ENCODE results near the gene PFDN1. TPM values are rescaled to one million over a fixed set of nuclear protein-coding genes. Genes with fewer than 3 reads are reported as not detected.

PFDN1 gene
- total and polyA plus RNA-seq, 2 experiments from 2014 or later: 119 to 256 TPM

- Histone ChIP-seq H3F3A (replicated peaks; ENCODE audit: low read depth) (no peaks in the 10 kb centered on the region), H3K4me3 (no peak overlapping the region), H4K20me1 (replicated peaks; ENCODE audit: insufficient read depth) (no peaks in the 10 kb centered on the region; the same call in 1 of the 2 replicates), H3K9me2 (ENCODE audit: insufficient read depth) (no peaks in the 10 kb centered on the region), H3K79me2 (replicated peaks; ENCODE audit: insufficient read depth) (no peaks in the 10 kb centered on the region), H2AFZ (no peak overlapping the region), H3K27me3 (ENCODE audit: insufficient read depth) (no peaks in the 10 kb centered on the region), H3K27ac (ENCODE audit: low read depth) (no peak overlapping the region), H3K36me3 (ENCODE audit: insufficient read depth) (no peaks in the 10 kb centered on the region), H3K4me2 (no peak overlapping the region), H3K4me1 (ENCODE audit: insufficient read depth) (no peaks in the 10 kb centered on the region)
- no peaks in the 10 kb centered on the region for H3K36me3 Mint-ChIP-seq (ENCODE audit: low read depth)
- H3K9me3 Mint-ChIP-seq: no peaks in the 10 kb centered on the region
- H3K4me3 Mint-ChIP-seq: no peak overlapping the region
- H3K27ac Mint-ChIP-seq: no peak overlapping the region
- no peak for DNase-seq (ENCODE audit: low spot score)
- no peak for ATAC-seq
- peaks cover 2% of the 10 kb centered on the region for H3K27me3 Mint-ChIP-seq (ENCODE audit: insufficient read depth, low read depth, poor library complexity)
- peaks cover 7% of the 10 kb centered on the region; the same call in 2 of the 3 replicates for H3K4me1 Mint-ChIP-seq
- no peak for TF ChIP-seq NANOG (IDR thresholded peaks at IDR 0.05; ENCODE audit: borderline replicate concordance)
- no peak for TF ChIP-seq REST (IDR thresholded peaks at IDR 0.05; ENCODE audit: unreplicated experiment)
- TF ChIP-seq JUNB (IDR thresholded peaks at IDR 0.05; ENCODE audit: unreplicated experiment): no peak
- TF ChIP-seq, protein P1, sequence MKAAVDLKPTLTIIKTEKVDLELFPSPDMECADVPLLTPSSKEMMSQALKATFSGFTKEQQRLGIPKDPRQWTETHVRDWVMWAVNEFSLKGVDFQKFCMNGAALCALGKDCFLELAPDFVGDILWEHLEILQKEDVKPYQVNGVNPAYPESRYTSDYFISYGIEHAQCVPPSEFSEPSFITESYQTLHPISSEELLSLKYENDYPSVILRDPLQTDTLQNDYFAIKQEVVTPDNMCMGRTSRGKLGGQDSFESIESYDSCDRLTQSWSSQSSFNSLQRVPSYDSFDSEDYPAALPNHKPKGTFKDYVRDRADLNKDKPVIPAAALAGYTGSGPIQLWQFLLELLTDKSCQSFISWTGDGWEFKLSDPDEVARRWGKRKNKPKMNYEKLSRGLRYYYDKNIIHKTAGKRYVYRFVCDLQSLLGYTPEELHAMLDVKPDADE (IDR thresholded peaks at IDR 0.05): no peak
- TF ChIP-seq ZNF331 (CRISPR knock-in tag; IDR thresholded peaks at IDR 0.05; ENCODE audit: low read depth): no peak
Observed at GRCh38 chr5:140221697-140222223, 81.1 kb downstream of the PFDN1 start.

GRCh38 chr5:140220698-140221064 is 82.2 kb downstream of the PFDN1 start:
- DNase-seq (ENCODE audit: low spot score) (no peak), ATAC-seq (no peak)
- no peak overlapping the region for H3K4me3 ChIP-seq
- H4K20me1 ChIP-seq (replicated peaks; ENCODE audit: insufficient read depth): no peaks in the 10 kb centered on the region
- no peaks in the 10 kb centered on the region for H3K36me3 ChIP-seq (ENCODE audit: insufficient read depth)
- no peaks in the 10 kb centered on the region for H3F3A ChIP-seq (replicated peaks; ENCODE audit: low read depth)
- H3K4me1 ChIP-seq (ENCODE audit: insufficient read depth): no peaks in the 10 kb centered on the region
- Mint-ChIP-seq H3K36me3 (ENCODE audit: low read depth) (no peaks in the 10 kb centered on the region), H3K27me3 (ENCODE audit: insufficient read depth, low read depth, poor library complexity) (no peaks in the 10 kb centered on the region), H3K9me3 (no peaks in the 10 kb centered on the region), H3K4me3 (no peak overlapping the region), H3K27ac (no peak overlapping the region), H3K4me1 (peaks cover 7% of the 10 kb centered on the region; the same call in 2 of the 3 replicates)
- H3K4me2 ChIP-seq: no peak overlapping the region
- no peak overlapping the region for H3K27ac ChIP-seq (ENCODE audit: low read depth)
- TF ChIP-seq EZH2phosphoT487 (IDR thresholded peaks at IDR 0.05; ENCODE audit: unreplicated experiment): no peak
- no peak for TF ChIP-seq STAT1 (IDR thresholded peaks at IDR 0.05; ENCODE audit: unreplicated experiment)
- TF ChIP-seq, protein P2, sequence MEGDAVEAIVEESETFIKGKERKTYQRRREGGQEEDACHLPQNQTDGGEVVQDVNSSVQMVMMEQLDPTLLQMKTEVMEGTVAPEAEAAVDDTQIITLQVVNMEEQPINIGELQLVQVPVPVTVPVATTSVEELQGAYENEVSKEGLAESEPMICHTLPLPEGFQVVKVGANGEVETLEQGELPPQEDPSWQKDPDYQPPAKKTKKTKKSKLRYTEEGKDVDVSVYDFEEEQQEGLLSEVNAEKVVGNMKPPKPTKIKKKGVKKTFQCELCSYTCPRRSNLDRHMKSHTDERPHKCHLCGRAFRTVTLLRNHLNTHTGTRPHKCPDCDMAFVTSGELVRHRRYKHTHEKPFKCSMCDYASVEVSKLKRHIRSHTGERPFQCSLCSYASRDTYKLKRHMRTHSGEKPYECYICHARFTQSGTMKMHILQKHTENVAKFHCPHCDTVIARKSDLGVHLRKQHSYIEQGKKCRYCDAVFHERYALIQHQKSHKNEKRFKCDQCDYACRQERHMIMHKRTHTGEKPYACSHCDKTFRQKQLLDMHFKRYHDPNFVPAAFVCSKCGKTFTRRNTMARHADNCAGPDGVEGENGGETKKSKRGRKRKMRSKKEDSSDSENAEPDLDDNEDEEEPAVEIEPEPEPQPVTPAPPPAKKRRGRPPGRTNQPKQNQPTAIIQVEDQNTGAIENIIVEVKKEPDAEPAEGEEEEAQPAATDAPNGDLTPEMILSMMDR (conservative IDR thresholded peaks at IDR 0.05; ENCODE audit: low read depth in 2 of 2): no peak
- no peak for TF ChIP-seq CREB1 (CRISPR knock-in tag; IDR thresholded peaks at IDR 0.05; ENCODE audit: low read depth)
- TF ChIP-seq ZNF331 (CRISPR knock-in tag; IDR thresholded peaks at IDR 0.05; ENCODE audit: low read depth): no peak
- TF ChIP-seq EZH2 (IDR thresholded peaks at IDR 0.05; ENCODE audit: low read depth, unreplicated experiment): no peak
- TF ChIP-seq, protein P1 (IDR thresholded peaks at IDR 0.05): no peak
- no peak for TF ChIP-seq REST (IDR thresholded peaks at IDR 0.05; ENCODE audit: unreplicated experiment)
- no peak for TF ChIP-seq JUNB (IDR thresholded peaks at IDR 0.05; ENCODE audit: unreplicated experiment)
- no peaks in the 10 kb centered on the region for H3K27me3 ChIP-seq (ENCODE audit: insufficient read depth)
- H3K79me2 ChIP-seq (replicated peaks; ENCODE audit: insufficient read depth): no peaks in the 10 kb centered on the region
- no peaks in the 10 kb centered on the region for H3K9me2 ChIP-seq (ENCODE audit: insufficient read depth)
- no peak overlapping the region for H2AFZ ChIP-seq

Measured in GM23338 (cell line).